HCT116 (cell line): ENCODE data around the gene CHRNA5. TPM values are rescaled to one million over a fixed set of nuclear protein-coding genes. Genes with fewer than 3 reads are reported as not detected.
A peak's percentile ranks its signal among the peaks of the same experiment; 100 is the strongest.
"Not testable (repeated sequence)": the region's sequence is repeated elsewhere in the genome, so short reads cannot be mapped to it uniquely, and the experiment has no call there.

ENCODE experiments used
- ATAC-seq: fragments of 200-7000 bp; cut with Tn5 transposase; 2 replicates; pipeline ENCODE4 v1.9.1; 2020; ENCODE audit warnings: mild to moderate bottlenecking, moderate library complexity
- BruUV-seq: library from RNA; stranded (reverse); fragments of 400-500 nt; replicated peaks from 2 replicates; lab custom pipeline; 2021; lab: Mats Ljungman, UMichigan
- CTCF ChIA-PET: fragments of 300-600 bp; sonication (Branson Sonifier 250); formaldehyde crosslinking; loops from one replicate; lab custom pipeline; 2021; ENCODE audit warnings: antibody characterized with exemption; lab: Charles Lee
- POLR2A ChIA-PET: fragments of 300-600, 350-600 bp; sonication (Branson Sonifier 250); formaldehyde crosslinking; loops from one replicate; lab custom pipeline; 2021; ENCODE audit warnings: antibody characterized with exemption; lab: Charles Lee
- RAD21 ChIA-PET, 2 experiments: fragments of 300-600 bp; sonication (Branson Sonifier 250); formaldehyde crosslinking; loops; one replicate each; lab custom pipeline; 2023; ENCODE audit warnings: low total read pairs in 2 of 2; ENCODE audit not compliant: uncharacterized antibody in 2 of 2, unreplicated experiment in 2 of 2, low non-redundant PET in 1 of 2; lab: Charles Lee
- DNase-seq: peaks from one replicate; pipeline ENCODE4 v3.0.0-alpha.2; 2010; ENCODE audit warnings: low read depth, low spot score
- H2AFZ ChIP-seq: fragments of 200-600 bp; shearing (Covaris generic), sonication (generic); 2 replicates; pipeline ENCODE4 v1.6.1; 2017; ENCODE audit warnings: low read depth, mixed run types, mixed read lengths, antibody characterized with exemption, low read length; ENCODE audit not compliant: poor library complexity, severe bottlenecking
- H3K27ac ChIP-seq: 2 replicates; pipeline ENCODE4 v1.5.1; 2012; ENCODE audit warnings: low read depth, low read length
- H3K27me3 ChIP-seq: fragments of 200-600 bp; sonication (generic); 2 replicates; pipeline ENCODE4 v1.6.1; 2016; ENCODE audit warnings: mixed run types, low read length, mixed read lengths; ENCODE audit not compliant: insufficient read depth
- H3K36me3 ChIP-seq, 2 experiments: fragments of 200-500 bp in 1 of 2; fragments of 200-600 bp in 1 of 2; sonication (Bioruptor generic) in 1 of 2; sonication (generic) in 1 of 2; 2 replicates each; pipeline versions ENCODE4 v1.5.1 to v1.6.1; 2014 to 2016; ENCODE audit warnings: low read length in 2 of 2, inconsistent platforms in 1 of 2, mixed read lengths in 1 of 2, mixed run types in 1 of 2; ENCODE audit not compliant: insufficient read depth in 2 of 2, control insufficient read depth in 1 of 2
- H3K4me1 ChIP-seq, 2 experiments: fragments of 200-600 bp in 1 of 2; sonication (generic) in 1 of 2; 2 replicates each; pipeline versions ENCODE4 v1.5.1 to v1.6.1; 2012 to 2017; ENCODE audit warnings: low read length in 2 of 2, inconsistent platforms in 1 of 2, mild to moderate bottlenecking in 1 of 2, mixed read lengths in 1 of 2, mixed run types in 1 of 2, moderate library complexity in 1 of 2; ENCODE audit not compliant: insufficient read depth in 2 of 2, control insufficient read depth in 1 of 2
- H3K4me2 ChIP-seq: fragments of 200-600 bp; sonication (generic); 2 replicates; pipeline ENCODE4 v1.6.1; 2017; ENCODE audit warnings: mixed run types, low read length, mixed read lengths
- H3K4me3 ChIP-seq, 2 experiments: fragments of 200-600 bp in 1 of 2; sonication (generic) in 1 of 2; replicated peaks in 1 of 2; 2 replicates each; pipeline ENCODE4 v1.5.1; 2011 to 2016; ENCODE audit warnings: low read length in 2 of 2, control low read depth in 1 of 2, low read depth in 1 of 2, mild to moderate bottlenecking in 1 of 2, mixed read lengths in 1 of 2, mixed run types in 1 of 2
- H3K79me2 ChIP-seq: fragments of 200-600 bp; sonication (generic); 2 replicates; pipeline ENCODE4 v1.6.1; 2017; ENCODE audit warnings: mild to moderate bottlenecking, mixed run types, low read length, moderate library complexity, mixed read lengths; ENCODE audit not compliant: insufficient read depth
- H3K9ac ChIP-seq: fragments of 200-600 bp; sonication (generic); 2 replicates; pipeline ENCODE4 v1.6.1; 2016; ENCODE audit warnings: low read length, mixed read lengths
- H3K9me2 ChIP-seq: fragments of 200-600 bp; sonication (generic), shearing (Covaris generic); 2 replicates; pipeline ENCODE4 v1.6.1; 2017; ENCODE audit warnings: mixed run types, mild to moderate bottlenecking, moderate library complexity; ENCODE audit not compliant: insufficient read depth
- H3K9me3 ChIP-seq, 2 experiments: fragments of 200-500 bp in 1 of 2; fragments of 200-600 bp in 1 of 2; sonication (Bioruptor generic) in 1 of 2; sonication (generic) in 1 of 2; 2 replicates each; pipeline ENCODE4 v1.6.1; 2014 to 2017; ENCODE audit warnings: low read length in 2 of 2, mixed read lengths in 2 of 2, inconsistent platforms in 1 of 2, low read depth in 1 of 2, mild to moderate bottlenecking in 1 of 2, mixed run types in 1 of 2, moderate library complexity in 1 of 2; ENCODE audit not compliant: control insufficient read depth in 1 of 2, insufficient read depth in 1 of 2
- H4K20me1 ChIP-seq: fragments of 200-600 bp; sonication (generic), shearing (Covaris generic); 2 replicates; pipeline ENCODE4 v1.6.1; 2017; ENCODE audit warnings: mixed run types, mild to moderate bottlenecking, moderate library complexity; ENCODE audit not compliant: insufficient read depth
- CEBPB ChIP-seq: IDR thresholded peaks from 2 replicates; pipeline ENCODE4 v1.6.1; 2012; ENCODE audit warnings: low read depth
- EGR1 ChIP-seq: IDR thresholded peaks from 2 replicates; pipeline ENCODE4 v1.6.1; 2012; ENCODE audit warnings: low read depth
- ELF1 ChIP-seq: IDR thresholded peaks from 2 replicates; pipeline ENCODE4 v1.6.1; 2012; ENCODE audit warnings: low read depth, borderline replicate concordance
- EZH2 ChIP-seq: fragments of 200-600 bp; sonication (generic); IDR thresholded peaks from 2 replicates; pipeline ENCODE4 v1.6.1; 2017; ENCODE audit warnings: antibody characterized with exemption, mixed run types
- FOSL1 ChIP-seq: IDR thresholded peaks from 2 replicates; pipeline ENCODE4 v1.6.1; 2012; ENCODE audit warnings: low read depth
- RAD21 ChIP-seq: IDR thresholded peaks from 2 replicates; pipeline ENCODE4 v1.6.1; 2012; ENCODE audit warnings: low read depth, mild to moderate bottlenecking
- SIN3A ChIP-seq: IDR thresholded peaks from 2 replicates; pipeline ENCODE4 v1.6.1; 2012; ENCODE audit warnings: low read depth
- SP1 ChIP-seq: IDR thresholded peaks from 2 replicates; pipeline ENCODE4 v1.6.1; 2012; ENCODE audit warnings: low read depth
- SRF ChIP-seq: IDR thresholded peaks from 2 replicates; pipeline ENCODE4 v1.6.1; 2012; ENCODE audit warnings: low read depth
- TCF7L2 ChIP-seq: IDR thresholded peaks from 2 replicates; pipeline ENCODE4 v1.7.0; 2011; ENCODE audit warnings: borderline replicate concordance, inconsistent platforms; ENCODE audit not compliant: insufficient read depth, insufficient read length; ENCODE audit errors: extremely low read depth
- ZBTB33 ChIP-seq: IDR thresholded peaks from 2 replicates; pipeline ENCODE4 v1.6.1; 2011; ENCODE audit warnings: mild to moderate bottlenecking, low read length, moderate library complexity; ENCODE audit not compliant: insufficient replicate concordance; ENCODE audit errors: extremely low read depth
- ZNF274 ChIP-seq: fragments of 200-500 bp; sonication (Bioruptor generic); IDR thresholded peaks from 2 replicates; pipeline ENCODE4 v1.6.1; 2014; ENCODE audit warnings: mild to moderate bottlenecking, low read depth, low read length, inconsistent platforms
- intact Hi-C: fragments of 100-400 bp; cut with micrococcal nuclease; formaldehyde crosslinking; loops from 2 replicates; pipeline ENCODE4 v1.10.0; 2022
- total RNA-seq: library from RNA; stranded (reverse); gene quantifications from one replicate; pipeline ENCODE4 v1.2.1, GENCODE V29; 2021; ENCODE audit not compliant: unreplicated experiment
- TF ChIP-seq, protein P1 (sequence below), 3 experiments: fragments of 200-600 bp in 1 of 3; sonication (generic) in 1 of 3; IDR thresholded peaks in 2 of 3; conservative IDR thresholded peaks in 1 of 3; 2 replicates each; pipeline ENCODE4 v1.5.1; 2012 to 2017; ENCODE audit warnings: low read depth in 2 of 3, low read length in 2 of 3, antibody characterized with exemption in 1 of 3, borderline replicate concordance in 1 of 3, control low read depth in 1 of 3, mild to moderate bottlenecking in 1 of 3, mixed read lengths in 1 of 3, mixed run types in 1 of 3, moderate library complexity in 1 of 3; ENCODE audit not compliant: insufficient read depth in 1 of 3

CHRNA5 gene
- total RNA-seq, 1 experiment from 2014 or later: 25.2 TPM

- ATAC-seq, H4K20me1 ChIP-seq, DNase-seq, H3K9me2 ChIP-seq, H3K27me3 ChIP-seq, RAD21 ChIA-PET, H3K9me3 ChIP-seq: not testable (repeated sequence)
- intact Hi-C loops: loop anchor here (5.0 kb wide), 1 partner anchor 32 kb away; the partner anchor contains the start of gene HYKK
- H3K9ac ChIP-seq: peak overlapping the region; percentile 93
- CTCF ChIA-PET: interaction anchor here (1.1 kb wide), 1 partner anchor 26 kb away, joined by 4 read pairs; the partner anchor contains the start of gene CHRNA5
- H3K4me2 ChIP-seq: peak overlapping the region; percentile 95
- peaks cover 43% of the 10 kb centered on the region for H3K79me2 ChIP-seq
- POLR2A ChIA-PET: interaction anchor here (0.5 to 2.4 kb wide), 5 partner anchors 9 to 275 kb away, joined by 3 to 12 read pairs (median 5); partner anchors contain the start of genes CHRNA5, DNAJA4 and SKIC8
- peaks cover 21 to 28% of the 10 kb centered on the region in 2 experiments for H3K36me3 ChIP-seq
- peak overlapping the region; percentile 84 to 91 for H3K4me3 ChIP-seq
- H3K27ac ChIP-seq: peak overlapping the region; percentile 86
- H2AFZ ChIP-seq: peak overlapping the region; percentile 13
- peaks cover 5 to 14% of the 10 kb centered on the region in 2 experiments; a peak in 3 of 4 replicates for H3K4me1 ChIP-seq
- TSS peak; percentile 91 for BruUV-seq
Measured at GRCh38 chr15:78539464-78540140, 25.7 kb upstream of the CHRNA5 start.

GRCh38 chr15:78540141-78540870 is 25.0 kb upstream of the CHRNA5 start, which contains the start of gene PSMA4:
Gene PSMA4, plus strand, starts transcription at chr15:78540444. Its CDS starts 1,484 bp downstream, at chr15:78541928.
- H3K36me3 ChIP-seq: peaks cover 28 to 35% of the 10 kb centered on the region in 2 experiments
- H3K9me2 ChIP-seq: no peaks in the 10 kb centered on the region
- H3K4me2 ChIP-seq: peak within 1 kb of the TSS; percentile 95
- ChIA-PET CTCF (interaction anchor here (1.1 kb wide), 1 partner anchor 25 kb away, joined by 4 read pairs; the partner anchor contains the start of gene CHRNA5), POLR2A (interaction anchor here (0.5 to 2.4 kb wide), 6 partner anchors 9 to 276 kb away, joined by 3 to 12 read pairs (median 4); partner anchors contain the start of genes CHRNA5, DNAJA4 and SKIC8), RAD21 (no interaction called here)
- intact Hi-C loops: loop anchor here (5.0 kb wide), 1 partner anchor 33 kb away; the partner anchor contains the start of gene HYKK
- H3K27ac ChIP-seq: peak within 1 kb of the TSS; percentile 86
- BruUV-seq: no TSS peak
- peak; percentile 88 for ATAC-seq
- peak within 1 kb of the TSS; percentile 13 for H2AFZ ChIP-seq
- H4K20me1 ChIP-seq: no peaks in the 10 kb centered on the region
- H3K79me2 ChIP-seq: peaks cover 46% of the 10 kb centered on the region
- peak within 1 kb of the TSS; percentile 84 to 91 for H3K4me3 ChIP-seq
- peaks cover 5 to 14% of the 10 kb centered on the region in 2 experiments; a peak in 3 of 4 replicates for H3K4me1 ChIP-seq
- H3K27me3 ChIP-seq: no peaks in the 10 kb centered on the region
- H3K9me3 ChIP-seq: no peaks in the 10 kb centered on the region
- peak within 1 kb of the TSS; percentile 93 for H3K9ac ChIP-seq
- DNase-seq: peak; percentile 48
- TF ChIP-seq RAD21: no peak
- TF ChIP-seq SRF: no peak
- TF ChIP-seq ZBTB33: no peak
- TF ChIP-seq, protein P1, sequence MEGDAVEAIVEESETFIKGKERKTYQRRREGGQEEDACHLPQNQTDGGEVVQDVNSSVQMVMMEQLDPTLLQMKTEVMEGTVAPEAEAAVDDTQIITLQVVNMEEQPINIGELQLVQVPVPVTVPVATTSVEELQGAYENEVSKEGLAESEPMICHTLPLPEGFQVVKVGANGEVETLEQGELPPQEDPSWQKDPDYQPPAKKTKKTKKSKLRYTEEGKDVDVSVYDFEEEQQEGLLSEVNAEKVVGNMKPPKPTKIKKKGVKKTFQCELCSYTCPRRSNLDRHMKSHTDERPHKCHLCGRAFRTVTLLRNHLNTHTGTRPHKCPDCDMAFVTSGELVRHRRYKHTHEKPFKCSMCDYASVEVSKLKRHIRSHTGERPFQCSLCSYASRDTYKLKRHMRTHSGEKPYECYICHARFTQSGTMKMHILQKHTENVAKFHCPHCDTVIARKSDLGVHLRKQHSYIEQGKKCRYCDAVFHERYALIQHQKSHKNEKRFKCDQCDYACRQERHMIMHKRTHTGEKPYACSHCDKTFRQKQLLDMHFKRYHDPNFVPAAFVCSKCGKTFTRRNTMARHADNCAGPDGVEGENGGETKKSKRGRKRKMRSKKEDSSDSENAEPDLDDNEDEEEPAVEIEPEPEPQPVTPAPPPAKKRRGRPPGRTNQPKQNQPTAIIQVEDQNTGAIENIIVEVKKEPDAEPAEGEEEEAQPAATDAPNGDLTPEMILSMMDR (IDR thresholded peaks at IDR 0.05 in 2 of 3, conservative IDR thresholded peaks at IDR 0.05 in 1 of 3; ENCODE audit: borderline replicate concordance in 1 of 3, insufficient read depth in 1 of 3, low read depth in 2 of 3, low read length in 2 of 3): no peak
- TF ChIP-seq TCF7L2: no peak
- TF ChIP-seq SIN3A: peak; percentile 76
- TF ChIP-seq ELF1: peak; percentile 90
- no peak for TF ChIP-seq CEBPB
- TF ChIP-seq EGR1: 0 out of 2 replicates have a peak, but pooled peaks have one; percentile 45
- TF ChIP-seq SP1: no peak
- no peak for TF ChIP-seq ZNF274
- TF ChIP-seq FOSL1: no peak
- TF ChIP-seq EZH2: no peak
